ENCODE data around the gene CCDC144A. TPM values are rescaled to one million over a fixed set of nuclear protein-coding genes. Genes with fewer than 3 reads are reported as not detected.
"Not testable (repeated sequence)": the region's sequence is repeated elsewhere in the genome, so short reads cannot be mapped to it uniquely, and the experiment has no call there.

Gene CCDC144A
- polyA plus RNA-seq, 1 donor, result 12.0 TPM

DNA sequence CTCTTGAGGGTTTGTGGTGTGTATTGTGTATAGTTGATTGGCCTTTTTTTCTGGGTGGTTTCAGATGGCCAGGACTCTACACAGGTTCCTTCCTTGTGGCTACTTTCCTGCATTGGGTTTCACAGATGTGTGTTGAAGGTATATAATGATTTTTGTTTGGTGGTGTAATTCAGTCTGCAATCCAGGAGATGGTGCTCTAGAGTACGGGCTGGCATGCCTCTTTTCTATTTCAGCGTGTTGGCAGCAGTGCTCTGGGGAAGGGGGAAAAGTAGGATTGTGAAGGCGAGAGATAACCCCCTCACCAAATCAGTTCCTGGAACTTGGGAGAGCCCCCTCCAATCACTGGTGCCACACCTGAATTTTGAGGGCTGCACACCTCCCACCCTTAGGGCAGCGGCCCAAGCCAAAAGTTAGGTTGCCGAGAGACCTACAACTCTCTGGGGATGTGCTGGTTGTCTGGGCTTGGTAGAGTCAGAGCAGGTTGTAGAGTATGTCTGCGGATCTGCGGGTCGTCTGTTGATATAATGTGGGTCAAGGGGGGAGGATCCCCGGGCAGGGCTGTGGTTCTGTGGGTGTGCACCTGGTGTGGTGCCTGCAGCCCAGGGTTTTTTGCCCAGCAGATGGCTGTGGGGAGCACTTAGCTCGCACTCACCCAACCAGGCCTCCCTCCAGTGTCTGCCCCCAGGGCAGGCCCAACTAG is 61.3 kb downstream of the CCDC144A start:
- DNase-seq, result peak; percentile 2

DNA sequence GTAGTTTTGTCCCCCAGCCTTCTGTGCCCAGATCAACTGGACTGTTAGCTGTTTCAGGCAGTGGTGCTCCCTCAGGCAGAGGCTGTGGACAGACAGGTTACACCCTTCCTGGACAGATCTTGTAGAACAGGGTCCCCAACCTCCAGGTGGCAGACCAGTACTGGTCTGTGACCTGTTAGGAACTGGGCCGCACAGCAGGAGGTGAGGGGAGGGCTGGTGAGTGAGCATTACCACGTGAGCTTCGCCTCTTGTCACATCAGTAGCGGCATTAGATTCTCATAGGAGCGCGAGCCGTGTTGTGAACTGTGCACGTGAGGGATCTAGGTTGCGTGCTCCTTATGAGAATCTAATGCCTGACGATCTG is 61.9 kb downstream of the CCDC144A start:
- DNase-seq, result not testable (repeated sequence)

DNA sequence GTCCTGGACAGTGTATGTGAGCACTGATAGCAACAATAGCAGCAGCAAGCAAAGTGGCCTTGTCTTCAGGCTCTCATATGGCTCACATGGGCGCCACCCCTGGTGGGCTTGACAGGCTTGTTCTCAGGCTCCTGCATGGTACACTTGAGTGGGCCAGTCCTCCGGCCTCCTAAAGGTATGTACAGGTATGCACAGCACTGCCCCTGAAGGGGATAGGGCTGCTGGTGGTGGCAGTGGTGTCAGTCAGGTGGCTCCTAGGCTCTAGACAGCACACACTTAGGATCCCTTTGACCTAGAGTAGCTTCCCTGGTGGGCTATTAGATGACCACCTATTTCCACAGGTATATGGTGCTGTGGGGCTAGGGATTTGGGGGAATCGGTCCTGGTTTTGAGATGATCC is 67.5 kb downstream of the CCDC144A start:
- not testable (repeated sequence) for DNase-seq

DNA sequence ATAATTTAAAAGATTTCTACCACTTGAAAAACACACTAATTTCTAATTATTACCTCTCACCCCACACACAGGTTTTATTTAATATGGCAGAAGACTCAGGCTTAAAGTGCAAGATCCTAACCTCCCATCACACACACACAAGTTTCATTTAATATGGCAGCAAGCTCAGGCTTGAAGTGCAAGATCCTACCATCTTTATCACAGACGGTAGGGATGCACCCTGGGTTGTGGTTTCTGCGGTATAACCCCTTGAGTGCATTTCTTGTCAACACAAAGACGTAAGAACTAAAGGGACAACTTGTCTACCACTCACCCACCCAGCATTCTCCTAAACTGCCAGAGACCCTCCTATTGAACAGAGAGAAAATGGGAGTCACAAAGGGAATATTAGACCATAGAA is 68.1 kb downstream of the CCDC144A start:
- DNase-seq, result not testable (repeated sequence)

DNA sequence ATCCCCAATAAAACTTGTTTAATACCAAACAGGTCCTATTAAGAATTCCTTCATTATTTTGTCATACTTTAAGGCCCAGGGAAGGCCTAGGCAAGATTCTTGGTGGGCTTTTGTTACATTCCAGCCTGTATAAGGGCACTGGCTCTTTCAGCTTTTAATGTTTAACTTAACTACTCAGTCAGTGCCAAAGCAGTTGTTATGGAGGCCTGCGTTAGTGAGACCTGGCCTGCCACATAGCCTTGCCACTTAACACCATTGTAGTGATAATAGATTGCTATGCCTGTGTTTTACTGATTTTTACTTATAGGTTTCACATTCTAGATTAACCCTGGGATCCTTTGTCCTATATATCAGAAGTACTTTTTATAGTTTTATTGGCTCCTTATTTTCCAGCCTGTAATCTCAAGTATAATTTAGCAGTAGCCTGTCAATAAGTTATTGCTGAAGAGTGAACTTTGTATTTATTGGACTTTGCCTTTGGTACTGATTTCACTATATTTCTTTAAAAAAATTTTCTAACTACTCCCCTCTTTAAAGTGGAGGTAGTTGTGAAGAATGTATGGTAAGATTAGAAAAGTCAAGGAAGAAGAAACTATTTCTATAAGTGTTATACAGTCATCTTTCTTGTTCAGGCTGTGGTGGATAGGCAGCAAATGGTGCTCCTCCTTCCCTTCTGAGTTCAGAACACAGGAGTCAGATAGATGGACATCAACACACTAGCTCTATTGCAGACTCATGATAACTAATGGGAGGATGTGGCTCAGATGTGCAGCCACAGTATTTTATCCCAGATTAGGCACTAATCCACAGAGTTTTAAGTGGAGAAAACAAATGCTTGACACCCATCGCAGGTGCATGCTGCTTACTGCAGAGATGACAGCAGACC is 78.5 kb downstream of the CCDC144A start:
- DNase-seq, result not testable (repeated sequence)

DNA sequence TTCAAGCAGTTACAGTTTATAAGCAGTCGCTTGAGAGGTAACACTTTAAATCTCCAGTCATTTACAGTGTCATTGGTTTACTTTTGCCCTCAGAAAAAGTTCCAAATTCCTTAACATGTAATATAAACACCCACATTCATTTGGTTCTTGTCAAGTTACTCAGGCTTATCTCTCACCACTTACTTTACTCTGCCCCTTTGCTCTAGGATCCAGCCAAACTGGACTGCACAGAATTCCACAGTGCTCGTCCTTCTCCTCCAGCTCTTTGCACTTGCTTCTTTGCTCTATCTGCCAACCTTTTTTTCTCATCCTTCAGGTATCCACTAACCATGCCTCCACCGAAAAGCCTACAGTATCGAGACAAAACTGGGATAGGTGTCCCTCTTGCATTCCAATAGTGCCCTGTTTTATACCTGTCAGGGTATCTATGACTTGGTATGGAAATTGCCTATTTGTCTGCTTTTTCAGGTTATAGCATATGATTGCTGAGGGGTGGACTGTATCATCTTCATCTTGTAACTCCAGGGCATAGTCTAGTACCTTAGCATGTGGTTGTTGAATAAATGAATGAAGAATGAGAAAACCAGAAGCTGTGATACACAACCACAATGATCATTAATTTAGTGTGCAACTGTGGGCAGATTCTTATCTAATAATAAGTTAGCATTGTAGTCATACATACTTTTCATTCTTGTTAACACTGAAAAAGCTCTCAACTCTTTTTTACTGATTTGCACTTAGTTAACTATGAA is 82.5 kb downstream of the CCDC144A start:
- not testable (repeated sequence) for DNase-seq

DNA sequence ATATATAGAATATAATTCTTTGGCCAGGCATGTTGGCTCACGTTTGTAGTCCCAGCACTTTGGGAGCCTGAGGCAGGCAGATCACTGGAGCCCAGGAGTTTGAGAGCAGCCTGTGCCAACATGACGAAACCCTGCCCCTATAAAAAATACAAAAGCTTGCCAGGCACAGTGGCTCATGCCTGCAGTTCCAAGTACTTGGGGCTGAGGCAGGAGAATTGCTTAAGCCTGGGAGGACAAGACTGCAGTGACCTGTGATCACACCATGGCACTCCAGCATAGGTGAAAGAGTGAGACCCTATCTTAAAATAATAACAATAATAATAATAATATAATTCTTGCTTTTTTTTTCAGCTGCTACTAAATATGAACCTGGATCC is 83.1 kb downstream of the CCDC144A start:
- not testable (repeated sequence) for DNase-seq

DNA sequence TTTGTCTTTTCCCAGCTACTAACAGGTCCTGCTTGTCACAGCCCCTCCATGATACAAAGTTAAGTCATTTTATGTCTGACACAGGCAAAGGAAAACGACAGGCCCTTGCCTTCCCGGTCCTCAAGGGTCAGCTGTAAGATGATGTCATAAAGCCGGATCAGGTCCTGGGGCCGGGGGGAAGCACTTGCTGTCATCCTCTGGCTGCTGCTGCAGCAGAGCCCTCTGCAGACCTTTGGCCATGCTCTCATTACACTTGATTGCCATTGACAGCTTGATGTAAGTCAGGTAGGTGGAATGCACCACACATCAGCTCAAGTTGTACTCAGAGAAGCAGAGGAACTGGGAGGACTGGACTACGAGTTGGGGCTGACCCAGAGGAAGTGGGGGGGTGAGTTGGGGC is 97.8 kb downstream of the CCDC144A start:
- not testable (repeated sequence) for DNase-seq

DNA sequence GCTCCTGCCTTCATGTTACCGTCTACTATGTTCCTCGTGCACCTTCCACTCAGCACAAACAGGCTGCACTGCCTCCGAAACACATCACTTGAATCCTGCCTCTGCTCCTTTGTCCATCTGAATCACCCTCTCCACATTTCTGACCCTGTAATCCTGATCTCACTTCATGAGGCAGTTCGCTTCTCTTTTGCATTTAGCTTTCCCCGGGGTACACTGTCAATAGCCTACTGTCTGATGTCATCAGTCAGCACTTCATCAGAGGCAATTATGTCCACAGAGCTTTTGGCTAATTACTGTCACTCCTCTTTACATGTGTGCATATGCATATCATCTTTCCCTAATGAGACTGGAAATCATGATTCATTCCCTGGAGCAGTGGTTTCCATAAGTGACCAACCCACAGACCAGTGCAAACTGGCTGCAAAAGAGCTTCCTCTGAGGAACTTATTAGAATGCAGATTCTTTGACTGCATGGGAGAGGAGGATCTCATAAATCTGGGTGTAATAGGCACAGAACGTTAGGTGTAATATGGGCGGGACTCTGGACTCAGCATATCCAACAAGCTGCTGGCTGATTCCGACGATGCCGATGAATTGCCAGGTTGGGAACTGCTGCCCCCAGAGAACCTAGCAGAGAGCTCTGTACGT is 99.0 kb downstream of the CCDC144A start:
- DNase-seq, result not testable (repeated sequence)

DNA sequence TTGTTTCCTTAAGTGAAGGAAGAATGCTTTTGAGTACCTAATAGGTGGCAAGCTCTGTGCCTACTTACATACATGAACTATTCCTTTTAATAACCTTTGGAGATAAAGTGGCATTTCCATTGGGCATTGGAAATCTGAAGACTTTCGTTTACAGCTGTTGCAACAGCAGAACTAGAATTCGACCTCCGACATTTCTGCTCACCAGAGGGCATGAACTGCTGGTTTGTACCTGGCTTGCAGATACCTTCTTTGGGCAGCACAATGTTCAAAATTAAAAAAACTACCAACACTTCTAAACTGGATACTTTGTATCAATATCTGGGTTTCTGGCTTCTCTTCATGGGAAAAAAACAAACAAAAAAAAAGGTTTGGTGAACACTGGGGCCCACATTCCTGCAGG is 99.6 kb downstream of the CCDC144A start:
- not testable (repeated sequence) for DNase-seq

DNA sequence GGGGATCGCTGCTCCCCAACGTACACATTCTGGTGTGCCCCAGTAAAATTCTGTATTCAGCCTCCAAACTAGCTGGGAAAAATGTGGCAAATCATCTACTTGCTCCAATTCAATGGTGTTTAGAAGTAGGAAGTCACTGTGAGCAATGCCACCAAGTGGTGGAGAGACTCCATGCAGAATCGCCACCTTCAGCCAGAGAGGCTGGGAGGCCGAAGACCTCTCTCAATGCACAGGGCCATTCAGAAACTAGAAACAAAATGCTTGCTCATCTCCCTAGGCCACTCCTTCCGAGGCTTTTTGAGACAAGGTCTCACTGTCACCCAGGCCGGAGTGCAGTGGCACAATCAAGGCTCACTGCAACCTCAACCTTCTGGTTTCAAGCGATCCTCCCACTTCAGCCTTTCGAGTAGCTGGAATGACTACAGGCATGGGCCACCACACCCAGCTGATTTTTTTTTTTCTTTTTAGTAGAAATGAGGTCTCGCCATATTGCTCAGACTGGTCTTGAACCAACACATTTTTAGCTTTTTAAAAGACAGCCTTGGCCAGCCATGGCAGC is 100.4 kb downstream of the CCDC144A start:
- not testable (repeated sequence) for DNase-seq

DNA sequence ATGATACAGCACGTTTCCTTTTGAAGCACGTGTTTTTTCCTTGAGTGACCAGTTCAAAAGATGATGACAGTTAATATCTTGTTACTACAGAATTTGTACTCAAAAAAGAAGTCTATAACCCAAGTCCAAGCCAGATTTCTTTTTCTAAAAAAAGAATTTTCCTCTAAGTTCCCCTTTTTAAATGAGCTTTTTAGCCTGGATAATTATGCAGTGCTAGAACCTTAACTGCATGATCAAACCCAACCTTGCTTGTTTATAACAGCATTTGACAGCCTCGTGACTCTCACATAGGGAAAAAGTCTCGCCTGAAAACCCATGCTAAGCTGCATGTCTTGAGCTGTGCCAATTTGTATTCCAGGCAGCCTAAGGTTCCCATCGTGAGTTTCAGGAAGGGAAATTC is 104.2 kb downstream of the CCDC144A start:
- DNase-seq, result not testable (repeated sequence)

DNA sequence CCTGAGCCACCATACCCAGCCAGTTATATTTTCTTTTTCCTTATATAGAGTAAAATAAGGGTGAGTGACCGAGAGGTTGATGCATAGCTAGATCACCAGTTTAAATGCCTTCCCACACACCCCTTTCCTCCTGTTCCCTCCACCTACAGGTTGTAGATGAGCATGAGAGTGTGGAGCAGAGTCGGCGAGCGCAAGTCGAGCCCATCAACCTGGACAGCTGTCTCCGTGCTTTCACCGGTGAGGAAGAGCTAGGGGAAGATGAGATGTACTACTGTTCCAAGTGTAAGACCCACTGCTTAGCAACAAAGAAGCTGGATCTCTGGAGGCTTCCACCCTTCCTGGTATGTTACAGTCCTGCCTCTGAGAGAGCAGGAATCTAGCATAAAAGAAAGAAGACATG is 105.9 kb downstream of the CCDC144A start:
- DNase-seq, result not testable (repeated sequence)

DNA sequence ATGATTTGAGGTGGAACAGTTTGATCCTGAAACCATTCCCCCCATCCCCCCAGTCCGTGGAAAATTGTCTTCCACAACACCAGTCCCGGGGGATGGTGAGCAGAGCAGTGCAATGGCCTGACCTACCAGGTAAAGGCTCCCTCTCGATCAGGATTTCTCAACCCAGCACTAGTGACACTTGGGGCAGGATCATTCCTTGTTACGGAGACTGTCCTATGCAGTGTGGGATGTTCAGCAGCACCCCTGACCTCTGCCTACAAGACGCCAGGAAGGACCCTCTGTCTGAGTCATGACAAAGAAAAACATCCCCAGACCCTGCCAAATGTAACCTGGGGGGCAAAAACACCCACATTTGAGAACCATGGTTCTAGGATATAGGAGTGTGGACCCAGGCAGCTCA is 114.8 kb downstream of the CCDC144A start:
- not testable (repeated sequence) for DNase-seq

DNA sequence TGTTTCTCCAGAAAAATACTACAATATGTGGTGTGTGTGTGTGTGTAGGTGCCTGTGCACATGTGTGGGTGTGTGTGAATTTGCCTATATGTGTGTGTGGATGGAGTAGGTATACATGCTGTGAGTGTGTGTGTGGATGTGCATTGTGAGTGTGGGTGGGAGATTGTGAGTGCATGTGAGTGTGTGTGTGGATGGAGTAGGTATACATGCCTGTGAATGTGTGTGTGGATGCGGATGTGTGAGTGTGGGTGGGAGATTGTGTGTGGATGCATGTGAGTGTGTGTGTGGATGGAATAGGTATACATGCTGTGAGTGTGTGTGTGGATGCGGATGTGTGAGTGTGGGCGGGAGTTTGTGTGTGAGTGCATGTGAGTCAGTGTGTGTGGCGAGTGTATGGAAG is 116.6 kb downstream of the CCDC144A start:
- DNase-seq, result not testable (repeated sequence)

DNA sequence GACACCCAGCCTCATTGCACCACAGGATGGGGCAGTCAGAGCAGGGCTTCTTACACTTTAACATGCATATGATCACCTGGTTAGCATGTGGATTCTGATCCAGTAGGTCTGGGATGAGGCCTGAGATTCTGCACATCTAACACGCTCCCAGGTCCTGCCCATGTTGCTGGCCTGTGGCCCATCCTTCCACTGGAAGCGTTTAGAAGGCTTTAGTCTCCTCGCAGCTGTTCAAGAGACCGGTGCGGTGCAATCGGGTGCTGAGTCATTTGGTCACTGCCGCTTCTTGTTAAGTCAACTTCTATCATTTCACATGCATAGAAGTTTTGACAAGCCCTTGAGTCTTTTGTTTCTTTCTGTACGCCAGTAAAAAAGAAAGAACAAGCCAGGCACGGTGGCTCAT is 117.6 kb downstream of the CCDC144A start:
- not testable (repeated sequence) for DNase-seq

DNA sequence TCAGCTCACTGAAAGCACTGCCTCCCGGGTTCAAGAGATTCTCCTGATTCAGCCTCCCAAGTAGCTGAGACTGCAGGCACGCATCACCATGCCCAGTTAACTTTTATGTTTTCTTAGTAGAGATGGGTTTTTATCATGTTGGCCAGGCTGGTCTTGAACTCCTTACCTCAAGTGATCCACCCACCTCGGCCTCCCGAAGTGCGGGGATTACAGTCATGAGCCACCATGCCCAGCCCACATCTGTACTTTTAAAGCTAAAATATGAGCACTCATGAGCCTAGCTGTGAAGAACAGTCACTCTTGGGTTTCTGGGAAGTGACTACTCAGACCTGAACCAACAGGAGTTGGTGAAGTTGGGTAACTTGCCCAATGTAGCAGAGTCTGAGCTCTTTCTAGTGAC is 120.2 kb downstream of the CCDC144A start:
- DNase-seq, result not testable (repeated sequence)

DNA sequence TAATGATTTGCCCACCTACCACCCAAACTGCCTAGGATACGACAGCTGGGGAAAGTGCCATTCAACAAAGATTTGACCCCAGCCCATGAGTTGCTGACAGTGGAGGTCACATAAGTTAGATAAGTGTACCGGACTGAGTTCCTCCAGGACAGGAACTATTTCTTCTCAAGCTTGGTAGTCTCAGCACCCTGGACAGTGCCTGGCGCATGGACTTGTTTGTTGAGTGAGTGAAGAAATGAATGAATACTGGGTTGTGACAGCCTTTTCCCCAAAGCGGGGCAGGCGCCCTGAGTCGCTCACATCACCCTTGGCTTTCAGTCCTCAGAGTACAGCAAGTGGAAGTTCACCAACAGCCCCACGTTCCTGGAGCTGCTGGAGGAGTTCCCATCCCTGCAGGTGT is 122.1 kb downstream of the CCDC144A start:
- DNase-seq, result peak; percentile 11

DNA sequence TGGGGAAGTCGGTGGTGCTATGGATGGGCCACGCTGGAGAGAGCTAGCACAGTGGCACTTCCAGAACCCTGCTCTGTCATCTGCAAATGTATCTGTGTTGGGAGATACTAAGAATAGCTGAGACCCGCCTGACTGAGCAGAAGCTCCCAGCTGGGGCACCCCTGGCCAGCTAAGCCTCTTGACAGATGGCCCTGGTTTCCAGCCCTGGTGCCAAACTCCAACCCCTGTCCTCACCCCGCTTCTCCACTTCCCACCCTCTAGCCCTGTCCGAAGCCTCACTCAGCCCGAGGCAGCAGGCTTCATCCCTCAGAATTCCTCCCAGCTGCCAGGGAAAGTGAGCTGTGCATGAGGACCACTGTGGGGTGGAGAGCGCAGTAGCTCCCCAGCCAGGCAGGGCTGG is 124.4 kb downstream of the CCDC144A start:
- no peak for DNase-seq

DNA sequence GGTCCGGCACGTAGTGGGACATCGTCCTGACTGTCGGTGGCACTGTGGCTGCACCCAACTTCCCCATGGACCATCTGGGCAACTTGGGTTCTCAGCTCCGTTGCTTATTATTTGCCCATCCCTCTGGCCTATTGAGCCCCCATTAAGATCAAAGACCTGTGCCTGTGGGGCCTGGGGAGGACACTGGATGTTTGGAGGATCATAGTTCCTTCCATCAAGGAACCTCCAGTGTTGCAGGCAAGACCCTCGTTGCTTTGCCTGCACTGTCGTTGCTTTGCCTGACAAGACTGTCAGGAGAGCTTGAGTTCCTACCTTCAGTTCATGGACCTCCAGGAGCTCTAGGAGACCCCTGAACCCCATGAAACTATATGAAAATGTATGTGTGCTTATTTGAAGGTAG is 127.2 kb downstream of the CCDC144A start:
- no peak for DNase-seq

DNA sequence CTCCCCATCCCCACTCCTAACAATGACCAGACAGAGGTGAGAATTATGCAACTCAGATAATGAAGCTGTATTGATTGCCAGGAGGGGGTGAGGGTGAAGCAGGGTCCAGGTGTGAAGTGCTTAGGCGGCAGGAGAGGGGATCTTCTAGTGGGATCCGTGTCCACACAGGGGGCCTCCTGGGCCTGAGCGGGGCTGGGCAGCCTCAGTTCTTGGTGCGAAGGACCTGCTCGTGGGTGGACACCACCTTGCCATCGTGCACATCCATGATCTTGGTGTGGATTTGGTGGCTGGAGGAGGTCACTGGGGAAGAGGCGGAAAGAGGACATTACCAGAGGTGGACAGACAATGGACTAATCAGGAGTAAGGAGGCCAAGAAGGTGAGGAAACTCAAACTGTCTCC is 127.9 kb downstream of the CCDC144A start:
- DNase-seq, result not testable (repeated sequence)

DNA sequence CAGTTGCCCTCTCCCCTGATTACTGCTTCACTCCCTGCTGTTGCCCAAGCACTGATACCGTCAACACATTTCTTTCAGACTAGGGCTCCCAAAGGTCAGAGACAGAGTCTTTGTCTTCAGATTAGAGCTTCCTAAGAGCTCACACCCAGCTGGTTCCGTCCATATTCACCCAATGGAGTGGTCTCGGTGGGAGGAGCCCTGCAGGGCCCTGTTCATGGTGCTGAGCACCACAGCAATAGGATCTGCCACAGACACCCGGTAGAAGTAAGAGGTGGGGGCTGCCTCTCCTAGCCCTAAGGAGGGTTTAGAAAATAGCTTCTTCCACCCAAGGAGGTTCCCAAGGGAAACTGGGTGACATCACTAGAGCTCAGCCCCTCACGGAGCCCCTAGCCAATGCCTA is 128.3 kb downstream of the CCDC144A start:
- DNase-seq, result no peak

Data from left kidney (tissue), 2 donors.